SK-N-MC (cell line): ENCODE measurements around the gene HBZ.

ENCODE experiments used
- FOXP2 ChIP-seq: optimal IDR thresholded peaks from 2 replicates; pipeline ENCODE3; 2011; ENCODE audit warnings: mild to moderate bottlenecking, moderate library complexity; ENCODE audit not compliant: insufficient read depth; ENCODE audit errors: extremely low read length, control extremely low read depth
- POLR2AphosphoS5 ChIP-seq: IDR thresholded peaks from 2 replicates; pipeline ENCODE4 v1.6.1; 2012; ENCODE audit warnings: mild to moderate bottlenecking, low read depth, low read length, borderline replicate concordance

DNA sequence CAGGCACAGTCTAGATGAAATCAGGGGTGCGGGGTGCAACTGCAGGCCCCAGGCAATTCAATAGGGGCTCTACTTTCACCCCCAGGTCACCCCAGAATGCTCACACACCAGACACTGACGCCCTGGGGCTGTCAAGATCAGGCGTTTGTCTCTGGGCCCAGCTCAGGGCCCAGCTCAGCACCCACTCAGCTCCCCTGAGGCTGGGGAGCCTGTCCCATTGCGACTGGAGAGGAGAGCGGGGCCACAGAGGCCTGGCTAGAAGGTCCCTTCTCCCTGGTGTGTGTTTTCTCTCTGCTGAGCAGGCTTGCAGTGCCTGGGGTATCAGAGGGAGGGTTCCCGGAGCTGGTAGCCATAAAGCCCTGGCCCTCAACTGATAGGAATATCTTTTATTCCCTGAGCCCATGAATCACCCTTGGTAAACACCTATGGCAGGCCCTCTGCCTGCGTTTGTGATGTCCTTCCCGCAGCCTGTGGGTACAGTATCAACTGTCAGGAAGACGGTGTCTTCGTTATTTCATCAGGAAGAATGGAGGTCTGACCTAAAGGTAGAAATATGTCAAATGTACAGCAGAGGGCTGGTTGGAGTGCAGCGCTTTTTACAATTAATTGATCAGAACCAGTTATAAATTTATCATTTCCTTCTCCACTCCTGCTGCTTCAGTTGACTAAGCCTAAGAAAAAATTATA lies 25.7 kb downstream of the HBZ start:
- TF ChIP-seq POLR2AphosphoS5 = no peak
- no peak for TF ChIP-seq FOXP2
